PC-9 (cell line): ENCODE measurements around the gene POLR2F. TPM values are rescaled to one million over a fixed set of nuclear protein-coding genes. Genes with fewer than 3 reads are reported as not detected.

ENCODE experiments used
- BruUV-seq: library from RNA; stranded (reverse); fragments of 400-500 nt; replicated peaks from 2 replicates; lab custom pipeline; 2021; lab: Mats Ljungman, UMichigan
- CTCF ChIA-PET: fragments of 300-600 bp; sonication (Branson Sonifier 250); formaldehyde crosslinking; loops from one replicate; lab custom pipeline; 2022; ENCODE audit warnings: antibody characterized with exemption; lab: Charles Lee
- POLR2A ChIA-PET: fragments of 300-600 bp; sonication (Branson Sonifier 250); formaldehyde crosslinking; loops from one replicate; lab custom pipeline; 2022; ENCODE audit warnings: antibody characterized with exemption; ENCODE audit not compliant: unreplicated experiment; lab: Charles Lee
- DNase-seq, 2 experiments: peaks; one replicate each; pipeline versions ENCODE4 v3.0.0 to v3.0.0-alpha.2; 2015 to 2022; ENCODE audit warnings: mixed read lengths in 1 of 2
- H2AFZ ChIP-seq: fragments of 200-600 bp; sonication (generic); 2 replicates; pipeline ENCODE4 v1.8.1; 2017; ENCODE audit warnings: antibody characterized with exemption
- H3F3A ChIP-seq: fragments of 200-600 bp; sonication (generic); 2 replicates; pipeline ENCODE4 v1.8.1; 2017; ENCODE audit warnings: antibody characterized with exemption, mild to moderate bottlenecking, low read depth; ENCODE audit not compliant: insufficient read depth
- H3K27ac ChIP-seq: fragments of 200-600 bp; sonication (generic); 2 replicates; pipeline ENCODE4 v1.6.1; 2016; ENCODE audit warnings: mixed run types
- H3K27me3 ChIP-seq: fragments of 200-600 bp; sonication (generic); 2 replicates; pipeline ENCODE4 v1.6.1; 2016; ENCODE audit warnings: low read depth, mixed run types; ENCODE audit not compliant: insufficient read depth
- H3K36me3 ChIP-seq: fragments of 200-600 bp; sonication (generic); 2 replicates; pipeline ENCODE4 v1.6.1; 2016; ENCODE audit warnings: low read depth, mixed run types
- H3K4me1 ChIP-seq: fragments of 200-600 bp; sonication (generic); replicated peaks from 2 replicates; pipeline ENCODE4 v1.6.1; 2016; ENCODE audit warnings: mixed run types; ENCODE audit not compliant: insufficient read depth
- H3K4me2 ChIP-seq: fragments of 200-600 bp; sonication (generic); 2 replicates; pipeline ENCODE4 v1.6.1; 2017; ENCODE audit warnings: mixed run types
- H3K4me3 ChIP-seq: fragments of 200-600 bp; sonication (generic); 2 replicates; pipeline ENCODE4 v1.6.1; 2016; ENCODE audit warnings: mixed run types
- H3K79me2 ChIP-seq: fragments of 200-600 bp; sonication (generic); 2 replicates; pipeline ENCODE4 v1.6.1; 2017; ENCODE audit warnings: low read depth, mixed run types
- H3K9me2 ChIP-seq: fragments of 200-600 bp; sonication (generic); 2 replicates; pipeline ENCODE4 v1.8.1; 2017; ENCODE audit warnings: mild to moderate bottlenecking; ENCODE audit not compliant: insufficient read depth
- H3K9me3 ChIP-seq: fragments of 200-600 bp; sonication (generic); 2 replicates; pipeline ENCODE4 v1.8.1; 2016; ENCODE audit warnings: low read depth; ENCODE audit not compliant: insufficient read depth
- H4K20me1 ChIP-seq: fragments of 200-600 bp; sonication (generic); 2 replicates; pipeline ENCODE4 v1.8.1; 2017; ENCODE audit not compliant: insufficient read depth
- EZH2 ChIP-seq: fragments of 200-600 bp; sonication (generic); IDR thresholded peaks from 2 replicates; pipeline ENCODE4 v1.8.0; 2017; ENCODE audit warnings: antibody characterized with exemption, low read depth
- intact Hi-C: fragments of 100-400 bp; cut with micrococcal nuclease; formaldehyde crosslinking; loops from one replicate; pipeline ENCODE4 v1.10.0; 2022; ENCODE audit not compliant: unreplicated experiment
- total RNA-seq: library from RNA; stranded (reverse); gene quantifications from 2 replicates; pipeline ENCODE4 v1.2.3, GENCODE V29; 2021
- TF ChIP-seq, protein P1 (sequence below): fragments of 200-600 bp; sonication (generic); conservative IDR thresholded peaks from 2 replicates; pipeline ENCODE4 v1.6.1; 2017; ENCODE audit warnings: mixed run types, antibody characterized with exemption, mild to moderate bottlenecking, moderate library complexity

The POLR2F gene
- total RNA-seq, 1 experiment from 2014 or later = 180 TPM

DNA sequence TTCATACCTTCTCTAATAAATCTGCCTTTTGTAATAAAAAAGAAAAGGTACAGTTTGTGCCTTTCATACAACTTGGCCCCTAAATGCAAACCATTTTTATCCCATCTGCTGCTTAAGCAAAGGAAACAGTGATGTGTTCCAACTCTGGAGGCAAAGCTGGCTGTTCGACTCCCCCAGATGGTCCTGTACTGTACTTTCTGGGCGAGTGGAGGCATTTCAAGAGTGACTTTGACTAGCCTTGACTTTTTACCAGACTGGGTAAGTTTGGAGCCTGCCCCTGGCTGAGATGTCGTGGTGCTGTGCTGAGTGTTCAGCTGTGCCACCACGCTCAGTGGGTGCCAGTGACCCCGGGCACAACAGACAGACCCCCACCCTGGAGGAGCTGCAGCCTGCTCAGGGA, 37.2 kb upstream of the POLR2F start:
- no peak for DNase-seq
- H4K20me1 ChIP-seq = peaks cover 20% of the 10 kb centered on the region
- peaks cover 39% of the 10 kb centered on the region for H3K36me3 ChIP-seq
- H2AFZ ChIP-seq = no peak overlapping the region
- ChIA-PET CTCF (interaction anchor here (1.2 kb wide), 1 partner anchor 29 kb away, joined by 5 read pairs; no protein-coding TSS in a partner anchor), POLR2A (interaction anchor here (1.0 kb wide), 1 partner anchor 21 kb away, joined by 19 read pairs; no protein-coding TSS in a partner anchor)
- no peaks in the 10 kb centered on the region for H3K9me3 ChIP-seq
- TF ChIP-seq EZH2 = no peak
- TF ChIP-seq, protein P1, sequence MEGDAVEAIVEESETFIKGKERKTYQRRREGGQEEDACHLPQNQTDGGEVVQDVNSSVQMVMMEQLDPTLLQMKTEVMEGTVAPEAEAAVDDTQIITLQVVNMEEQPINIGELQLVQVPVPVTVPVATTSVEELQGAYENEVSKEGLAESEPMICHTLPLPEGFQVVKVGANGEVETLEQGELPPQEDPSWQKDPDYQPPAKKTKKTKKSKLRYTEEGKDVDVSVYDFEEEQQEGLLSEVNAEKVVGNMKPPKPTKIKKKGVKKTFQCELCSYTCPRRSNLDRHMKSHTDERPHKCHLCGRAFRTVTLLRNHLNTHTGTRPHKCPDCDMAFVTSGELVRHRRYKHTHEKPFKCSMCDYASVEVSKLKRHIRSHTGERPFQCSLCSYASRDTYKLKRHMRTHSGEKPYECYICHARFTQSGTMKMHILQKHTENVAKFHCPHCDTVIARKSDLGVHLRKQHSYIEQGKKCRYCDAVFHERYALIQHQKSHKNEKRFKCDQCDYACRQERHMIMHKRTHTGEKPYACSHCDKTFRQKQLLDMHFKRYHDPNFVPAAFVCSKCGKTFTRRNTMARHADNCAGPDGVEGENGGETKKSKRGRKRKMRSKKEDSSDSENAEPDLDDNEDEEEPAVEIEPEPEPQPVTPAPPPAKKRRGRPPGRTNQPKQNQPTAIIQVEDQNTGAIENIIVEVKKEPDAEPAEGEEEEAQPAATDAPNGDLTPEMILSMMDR = no peak
- H3K4me2 ChIP-seq = no peak overlapping the region
- H3K4me1 ChIP-seq = no peaks in the 10 kb centered on the region
- 0 out of 2 replicates have a peak, but pooled peaks cover 4% of the 10 kb centered on the region for H3K79me2 ChIP-seq
- no TSS peak for BruUV-seq
- no peak overlapping the region for H3K27ac ChIP-seq
- H3F3A ChIP-seq = peaks cover 8% of the 10 kb centered on the region
- no peaks in the 10 kb centered on the region for H3K9me2 ChIP-seq
- no peaks in the 10 kb centered on the region for H3K27me3 ChIP-seq
- intact Hi-C loops = no loop called here
- no peak overlapping the region for H3K4me3 ChIP-seq

DNA sequence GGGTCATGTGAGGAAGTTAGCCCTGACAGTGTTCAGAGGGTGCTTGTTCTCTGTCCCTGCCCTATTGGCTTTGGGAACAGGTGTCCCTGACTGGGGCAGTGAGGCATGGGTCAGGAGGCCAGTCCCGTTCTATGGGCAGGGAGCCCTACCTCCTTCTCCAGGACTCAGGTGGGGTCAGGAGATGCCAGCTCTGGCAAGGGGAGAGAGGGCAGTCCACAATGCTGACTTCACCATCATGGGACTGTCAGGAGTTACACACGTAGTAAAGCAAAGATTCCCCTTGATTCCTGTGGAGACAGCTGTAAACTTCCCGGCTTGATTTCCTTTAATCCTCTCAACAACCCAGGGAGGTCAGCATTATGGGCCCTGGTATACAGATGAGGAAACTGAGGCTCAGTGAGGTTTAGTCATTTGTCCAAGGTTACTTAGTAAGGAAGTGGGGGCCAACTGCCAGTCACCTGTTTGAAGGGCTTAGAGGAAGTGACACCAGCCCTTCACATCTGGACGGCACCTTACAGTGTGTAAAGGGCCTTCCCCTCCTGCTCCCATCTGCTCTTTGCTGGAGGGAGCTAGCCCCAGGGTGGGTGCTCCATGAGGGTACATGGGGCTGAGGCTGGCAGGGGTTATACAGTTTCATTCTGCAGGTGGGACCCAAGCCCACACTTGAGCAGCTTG, 35.5 kb upstream of the POLR2F start:
- H3K27ac ChIP-seq = no peak overlapping the region
- TF ChIP-seq, protein P1 = no peak
- TF ChIP-seq EZH2 = no peak
- intact Hi-C loops = no loop called here
- no peaks in the 10 kb centered on the region for H3K9me3 ChIP-seq
- CTCF ChIA-PET = interaction anchor here (1.2 kb wide), 1 partner anchor 31 kb away, joined by 5 read pairs; no protein-coding TSS in a partner anchor
- H3K4me2 ChIP-seq = no peak overlapping the region
- no TSS peak for BruUV-seq
- no peaks in the 10 kb centered on the region for H3K9me2 ChIP-seq
- no peak overlapping the region for H3K4me3 ChIP-seq
- no peak overlapping the region for H2AFZ ChIP-seq
- H3K79me2 ChIP-seq = no peaks in the 10 kb centered on the region
- no peaks in the 10 kb centered on the region for H3K27me3 ChIP-seq
- H3K36me3 ChIP-seq = peaks cover 42% of the 10 kb centered on the region
- peaks cover 18% of the 10 kb centered on the region; the same call in 1 of the 2 replicates for H4K20me1 ChIP-seq
- POLR2A ChIA-PET = no interaction called here
- DNase-seq = no peak
- no peaks in the 10 kb centered on the region for H3K4me1 ChIP-seq
- peaks cover 11% of the 10 kb centered on the region for H3F3A ChIP-seq

DNA sequence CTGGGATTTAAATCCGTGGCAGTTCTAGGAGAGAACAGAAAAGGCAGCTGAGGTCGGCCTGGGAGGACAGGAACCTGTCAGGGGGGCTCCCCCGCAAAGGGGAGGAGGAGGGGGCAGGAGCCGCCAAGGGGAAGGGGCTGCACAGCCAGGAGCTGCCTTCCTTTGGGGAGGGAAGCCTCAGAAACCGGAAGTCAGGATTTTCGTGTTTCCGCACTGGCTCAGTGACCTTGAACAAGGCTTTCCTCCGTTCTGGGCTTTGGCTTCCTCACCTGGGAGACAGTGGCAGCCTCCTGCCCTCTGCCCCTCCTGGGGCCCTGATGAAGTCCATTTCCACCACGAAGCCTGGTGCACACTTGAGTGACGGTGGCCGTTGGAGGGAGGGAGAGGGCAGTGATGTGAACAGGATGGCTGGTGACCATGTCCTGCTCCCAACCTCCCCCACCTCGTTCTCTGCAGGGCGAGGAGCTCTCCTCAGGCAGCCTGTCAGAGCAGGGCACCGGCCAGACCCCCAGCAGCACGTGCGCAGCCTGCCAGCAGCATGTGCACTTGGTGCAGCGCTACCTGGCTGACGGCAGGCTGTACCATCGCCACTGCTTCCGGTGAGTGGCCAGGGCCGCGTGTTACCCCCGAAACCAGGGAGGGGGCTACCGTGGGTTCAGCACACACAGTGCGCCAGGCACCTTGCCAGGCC, 34.8 kb upstream of the POLR2F start:
- intact Hi-C loops = no loop called here
- Histone ChIP-seq H3K4me2 (no peak overlapping the region), H3K27me3 (no peaks in the 10 kb centered on the region), H3K9me2 (no peaks in the 10 kb centered on the region), H3K4me3 (no peak overlapping the region), H3F3A (peaks cover 9% of the 10 kb centered on the region; the same call in 1 of the 2 replicates), H3K27ac (no peak overlapping the region), H3K4me1 (no peaks in the 10 kb centered on the region), H3K36me3 (peaks cover 44% of the 10 kb centered on the region), H2AFZ (no peak overlapping the region), H3K79me2 (no peaks in the 10 kb centered on the region), H3K9me3 (no peaks in the 10 kb centered on the region), H4K20me1 (peaks cover 18% of the 10 kb centered on the region; the same call in 1 of the 2 replicates)
- TF ChIP-seq, protein P1 = no peak
- no peak for TF ChIP-seq EZH2
- DNase-seq = no peak
- POLR2A ChIA-PET = no interaction called here
- CTCF ChIA-PET = no interaction called here
- BruUV-seq = no TSS peak
